ENCODE data around the gene NIM1K. TPM values are rescaled to one million over a fixed set of nuclear protein-coding genes. Genes with fewer than 3 reads are reported as not detected.

The NIM1K gene
- total and polyA plus RNA-seq, 2 donors (not counting 1 experiment from before 2014, with no cell fraction given): 0.13 to 0.32 TPM

DNA sequence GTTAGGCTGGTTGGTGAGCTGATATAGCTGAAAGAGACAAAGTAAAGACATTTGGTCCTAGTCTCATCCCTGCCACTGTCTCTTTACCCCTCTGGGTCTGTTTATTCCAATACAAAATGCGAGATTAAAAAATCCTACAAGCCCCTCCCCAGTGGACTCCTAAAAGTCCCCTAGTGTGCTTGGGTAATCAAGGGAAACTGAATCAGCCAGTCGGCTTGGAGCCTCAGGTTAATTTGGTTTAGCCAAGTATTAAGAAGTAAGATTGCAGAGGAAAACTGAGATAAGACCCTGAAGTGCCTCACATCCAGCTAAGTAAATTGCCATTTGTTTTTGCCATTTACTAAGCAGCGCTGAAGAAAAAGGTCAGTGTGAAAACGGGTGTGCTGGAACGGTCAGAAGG is 10.4 kb downstream of the NIM1K start:
- ATAC-seq (ENCODE audit: low read depth): no peak
- Histone ChIP-seq H3K4me3 (ENCODE audit: control extremely low read depth in 1 of 5, extremely low read depth in 1 of 5, insufficient read depth in 1 of 5, low read depth in 2 of 5, low read length in 4 of 5) (no peak overlapping the region), H3K9me3 (ENCODE audit: control extremely low read depth in 1 of 3, control insufficient read depth in 2 of 3, insufficient read depth in 1 of 3, low read length in 2 of 3) (no peaks in the 10 kb centered on the region), H3K27me3 (replicated peaks in 1 of 4; ENCODE audit: control extremely low read depth in 1 of 4, control insufficient read depth in 3 of 4, insufficient read depth in 4 of 4, low read length in 3 of 4) (no peaks in the 10 kb centered on the region), H3K4me1 (ENCODE audit: control insufficient read depth in 2 of 2, insufficient read depth in 2 of 2, low read length in 2 of 2) (no peaks in the 10 kb centered on the region), H3K27ac (ENCODE audit: low read length in 2 of 2) (no peak overlapping the region), H2AFZ (ENCODE audit: insufficient read depth, low read depth, low read length, poor library complexity, severe bottlenecking) (no peak overlapping the region), H3K36me3 (replicated peaks in 1 of 2; ENCODE audit: control extremely low read depth in 1 of 2, control insufficient read depth in 1 of 2, extremely low read depth in 1 of 2, insufficient read depth in 2 of 2, low read length in 1 of 2) (no peaks in the 10 kb centered on the region), H4K20me1 (ENCODE audit: control insufficient read depth, insufficient read depth, low read length, poor library complexity, severe bottlenecking) (no peaks in the 10 kb centered on the region), H3K4me2 (replicated peaks; ENCODE audit: low read depth, low read length, poor library complexity, severe bottlenecking) (no peak overlapping the region), H3K9ac (ENCODE audit: low read length) (no peak overlapping the region), H3K79me2 (ENCODE audit: control insufficient read depth, insufficient read depth, low read length) (no peaks in the 10 kb centered on the region)
- no peak for DNase-seq
- ChIA-PET CTCF (no interaction called here), POLR2A (no interaction called here)
- Mint-ChIP-seq H3K9me3 (ENCODE audit: insufficient read depth) (no peaks in the 10 kb centered on the region), H3K27ac (no peak overlapping the region), H3K4me3 (no peak overlapping the region), H3K4me1 (no peaks in the 10 kb centered on the region), H3K27me3 (peaks cover 17% of the 10 kb centered on the region)
- intact Hi-C loops (cut with micrococcal nuclease): no loop called here
- 86% methylated on average over 1 of the region's 5 CpGs for WGBS (ENCODE audit: insufficient coverage)
- TF ChIP-seq CTCF (IDR thresholded peaks at IDR 0.05) (no peak), EZH2 (IDR thresholded peaks at IDR 0.05; ENCODE audit: borderline replicate concordance, insufficient read depth, low read depth, low read length, poor library complexity, severe bottlenecking) (no peak)

GRCh38 chr5:43203373-43203772 is 11.3 kb downstream of the NIM1K start:
- intact Hi-C loops (cut with micrococcal nuclease): no loop called here
- no peak overlapping the region for H3K4me3 ChIP-seq (ENCODE audit: control extremely low read depth in 1 of 5, extremely low read depth in 1 of 5, insufficient read depth in 1 of 5, low read depth in 2 of 5, low read length in 4 of 5)
- Mint-ChIP-seq H3K27me3 (peaks cover 14% of the 10 kb centered on the region), H3K4me3 (no peak overlapping the region), H3K27ac (no peak overlapping the region), H3K9me3 (ENCODE audit: insufficient read depth) (no peaks in the 10 kb centered on the region), H3K4me1 (no peaks in the 10 kb centered on the region)
- ChIA-PET CTCF (no interaction called here), POLR2A (no interaction called here)
- 89% methylated on average over 3 of the region's 5 CpGs for WGBS (ENCODE audit: insufficient coverage)
- H3K36me3 ChIP-seq (replicated peaks in 1 of 2; ENCODE audit: control extremely low read depth in 1 of 2, control insufficient read depth in 1 of 2, extremely low read depth in 1 of 2, insufficient read depth in 2 of 2, low read length in 1 of 2): no peaks in the 10 kb centered on the region
- H3K4me2 ChIP-seq (replicated peaks; ENCODE audit: low read depth, low read length, poor library complexity, severe bottlenecking): no peak overlapping the region
- no peaks in the 10 kb centered on the region for H3K4me1 ChIP-seq (ENCODE audit: control insufficient read depth in 2 of 2, insufficient read depth in 2 of 2, low read length in 2 of 2)
- no peak overlapping the region for H3K27ac ChIP-seq (ENCODE audit: low read length in 2 of 2)
- DNase-seq (no peak), ATAC-seq (ENCODE audit: low read depth) (no peak)
- H3K27me3 ChIP-seq (replicated peaks in 1 of 4; ENCODE audit: control extremely low read depth in 1 of 4, control insufficient read depth in 3 of 4, insufficient read depth in 4 of 4, low read length in 3 of 4): no peaks in the 10 kb centered on the region
- no peaks in the 10 kb centered on the region for H3K9me3 ChIP-seq (ENCODE audit: control extremely low read depth in 1 of 3, control insufficient read depth in 2 of 3, insufficient read depth in 1 of 3, low read length in 2 of 3)
- no peaks in the 10 kb centered on the region for H4K20me1 ChIP-seq (ENCODE audit: control insufficient read depth, insufficient read depth, low read length, poor library complexity, severe bottlenecking)
- no peak for TF ChIP-seq CTCF (IDR thresholded peaks at IDR 0.05)
- no peak for TF ChIP-seq EZH2 (IDR thresholded peaks at IDR 0.05; ENCODE audit: borderline replicate concordance, insufficient read depth, low read depth, low read length, poor library complexity, severe bottlenecking)
- H3K79me2 ChIP-seq (ENCODE audit: control insufficient read depth, insufficient read depth, low read length): no peaks in the 10 kb centered on the region
- H3K9ac ChIP-seq (ENCODE audit: low read length): no peak overlapping the region
- H2AFZ ChIP-seq (ENCODE audit: insufficient read depth, low read depth, low read length, poor library complexity, severe bottlenecking): no peak overlapping the region
